CD4-positive, alpha-beta T cell (primary cell): ENCODE results near the gene SRMS. TPM values are rescaled to one million over a fixed set of nuclear protein-coding genes. Genes with fewer than 3 reads are reported as not detected.

Experiments used
- ATAC-seq: fragments of 200-7000 bp; cut with Tn5 transposase; one replicate; pipeline ENCODE4 v1.10.0; 2022; ENCODE audit warnings: mild to moderate bottlenecking; ENCODE audit not compliant: poor library complexity
- CTCF ChIA-PET: fragments of 350-600 bp; sonication (Branson Sonifier 250); formaldehyde crosslinking; loops from one replicate; lab custom pipeline; 2021; ENCODE audit warnings: antibody characterized with exemption, inconsistent platforms; lab: Charles Lee
- POLR2A ChIA-PET: fragments of 350-600 bp; sonication (Branson Sonifier 250); formaldehyde crosslinking; loops from one replicate; lab custom pipeline; 2021; ENCODE audit warnings: antibody characterized with exemption, inconsistent platforms; lab: Charles Lee
- DNase-seq, 14 experiments: peaks; one replicate each; pipeline ENCODE4 v3.0.0-alpha.2; 2013 to 2020; ENCODE audit warnings: mixed read lengths in 2 of 14
- H3K27ac ChIP-seq, 2 donors: one replicate each; pipeline versions ENCODE4 v1.5.1 to v1.7.0; 2013; ENCODE audit warnings: low read length in 2 of 2, low read depth in 1 of 2, mild to moderate bottlenecking in 1 of 2
- H3K27me3 ChIP-seq, 2 experiments: 1 replicate in 1 of 2; 2 replicates in 1 of 2; pipeline versions ENCODE4 v1.6.1 to v1.7.0; 2013; ENCODE audit warnings: low read length in 2 of 2, control low read depth in 1 of 2, mild to moderate bottlenecking in 1 of 2, moderate library complexity in 1 of 2; ENCODE audit not compliant: insufficient read depth in 2 of 2, control insufficient read depth in 1 of 2
- H3K36me3 ChIP-seq: one replicate; pipeline ENCODE4 v1.6.1; 2013; ENCODE audit warnings: low read length, control low read depth; ENCODE audit not compliant: insufficient read depth
- H3K4me1 ChIP-seq: one replicate; pipeline ENCODE4 v1.6.1; 2013; ENCODE audit warnings: low read length, control low read depth; ENCODE audit not compliant: insufficient read depth
- H3K4me3 ChIP-seq: one replicate; pipeline ENCODE4 v1.5.1; 2013; ENCODE audit warnings: mild to moderate bottlenecking, low read length, moderate library complexity
- H3K9me3 ChIP-seq, 2 experiments: 1 replicate in 1 of 2; 2 replicates in 1 of 2; pipeline versions ENCODE4 v1.6.1 to v1.7.0; 2013; ENCODE audit warnings: low read length in 2 of 2, mild to moderate bottlenecking in 2 of 2, control low read depth in 1 of 2, moderate library complexity in 1 of 2; ENCODE audit not compliant: control insufficient read depth in 1 of 2, insufficient read depth in 1 of 2
- H3K27ac Mint-ChIP-seq: one replicate; pipeline ENCODE4 v1.8.0; 2020; ENCODE audit warnings: mixed read lengths
- H3K27me3 Mint-ChIP-seq: one replicate; pipeline ENCODE4 v1.8.0; 2021; ENCODE audit warnings: mixed read lengths
- H3K36me3 Mint-ChIP-seq: one replicate; pipeline ENCODE4 v1.8.0; 2021; ENCODE audit warnings: low read depth, mixed read lengths
- H3K4me1 Mint-ChIP-seq: one replicate; pipeline ENCODE4 v1.8.0; 2021; ENCODE audit warnings: low read depth, mixed read lengths
- H3K4me3 Mint-ChIP-seq: one replicate; pipeline ENCODE4 v1.8.0; 2020; ENCODE audit warnings: mild to moderate bottlenecking, mixed read lengths
- H3K9me3 Mint-ChIP-seq: one replicate; pipeline ENCODE4 v1.8.0; 2020; ENCODE audit warnings: mixed read lengths
- intact Hi-C, 2 experiments: fragments of 100-400 bp; cut with DNase I in 1 of 2; cut with micrococcal nuclease in 1 of 2; formaldehyde crosslinking; loops; one replicate each; pipeline versions ENCODE4 v1.15.1 to v1.9.0; 2023 to 2025; cut with DNase I, micrococcal nuclease
- total RNA-seq, 174 experiments: library from RNA in 2 of 174; stranded (reverse) in 2 of 174; gene quantifications; one replicate each; pipeline ENCODE4 v1.2.3 and lab custom pipeline; 2021 to 2026
- TF ChIP-seq, protein P1 (sequence below): fragments of 200-600 bp; IDR thresholded peaks from one replicate; pipeline ENCODE4 v1.8.0; 2022; ENCODE audit warnings: antibody characterized with exemption, mild to moderate bottlenecking

SRMS gene
- total RNA-seq, 2 experiments from 2014 or later: not detected

DNA sequence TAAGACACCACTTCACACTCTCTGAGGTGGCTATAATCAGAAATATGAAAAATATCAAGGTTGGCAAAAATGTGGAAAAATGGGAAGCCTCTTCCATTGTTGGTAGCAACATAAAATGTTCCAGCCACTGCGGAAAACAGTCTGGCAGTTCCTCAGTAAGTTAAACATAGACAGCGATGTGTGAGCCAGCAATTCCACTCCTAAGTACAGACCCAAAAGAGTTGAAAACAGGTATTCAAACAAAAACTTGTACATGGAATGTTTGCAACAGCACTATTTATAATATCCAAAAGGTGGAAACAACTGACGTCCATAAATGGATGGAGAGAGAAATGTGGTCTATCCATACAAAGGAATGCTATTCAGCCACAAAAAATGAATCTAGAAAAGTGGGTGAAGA is 34.3 kb downstream of the SRMS start:
- ATAC-seq (no peak), DNase-seq (no peak)
- TF ChIP-seq, protein P1, sequence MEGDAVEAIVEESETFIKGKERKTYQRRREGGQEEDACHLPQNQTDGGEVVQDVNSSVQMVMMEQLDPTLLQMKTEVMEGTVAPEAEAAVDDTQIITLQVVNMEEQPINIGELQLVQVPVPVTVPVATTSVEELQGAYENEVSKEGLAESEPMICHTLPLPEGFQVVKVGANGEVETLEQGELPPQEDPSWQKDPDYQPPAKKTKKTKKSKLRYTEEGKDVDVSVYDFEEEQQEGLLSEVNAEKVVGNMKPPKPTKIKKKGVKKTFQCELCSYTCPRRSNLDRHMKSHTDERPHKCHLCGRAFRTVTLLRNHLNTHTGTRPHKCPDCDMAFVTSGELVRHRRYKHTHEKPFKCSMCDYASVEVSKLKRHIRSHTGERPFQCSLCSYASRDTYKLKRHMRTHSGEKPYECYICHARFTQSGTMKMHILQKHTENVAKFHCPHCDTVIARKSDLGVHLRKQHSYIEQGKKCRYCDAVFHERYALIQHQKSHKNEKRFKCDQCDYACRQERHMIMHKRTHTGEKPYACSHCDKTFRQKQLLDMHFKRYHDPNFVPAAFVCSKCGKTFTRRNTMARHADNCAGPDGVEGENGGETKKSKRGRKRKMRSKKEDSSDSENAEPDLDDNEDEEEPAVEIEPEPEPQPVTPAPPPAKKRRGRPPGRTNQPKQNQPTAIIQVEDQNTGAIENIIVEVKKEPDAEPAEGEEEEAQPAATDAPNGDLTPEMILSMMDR: no peak
- intact Hi-C loops: no loop called here
- H3K9me3 ChIP-seq: peaks cover 0 to 10% of the 10 kb centered on the region in 2 experiments
- Mint-ChIP-seq H3K36me3 (no peaks in the 10 kb centered on the region), H3K9me3 (peaks cover 4% of the 10 kb centered on the region), H3K27ac (no peak overlapping the region), H3K4me3 (no peak overlapping the region), H3K27me3 (peaks cover 42% of the 10 kb centered on the region), H3K4me1 (peaks cover 5% of the 10 kb centered on the region)
- CTCF ChIA-PET: no interaction called here
- POLR2A ChIA-PET: no interaction called here
- no peak overlapping the region for H3K27ac ChIP-seq
- H3K27me3 ChIP-seq: peaks cover 0 to 12% of the 10 kb centered on the region in 2 experiments
- H3K4me3 ChIP-seq: no peak overlapping the region
- H3K4me1 ChIP-seq: peaks cover 3% of the 10 kb centered on the region
- no peaks in the 10 kb centered on the region for H3K36me3 ChIP-seq

DNA sequence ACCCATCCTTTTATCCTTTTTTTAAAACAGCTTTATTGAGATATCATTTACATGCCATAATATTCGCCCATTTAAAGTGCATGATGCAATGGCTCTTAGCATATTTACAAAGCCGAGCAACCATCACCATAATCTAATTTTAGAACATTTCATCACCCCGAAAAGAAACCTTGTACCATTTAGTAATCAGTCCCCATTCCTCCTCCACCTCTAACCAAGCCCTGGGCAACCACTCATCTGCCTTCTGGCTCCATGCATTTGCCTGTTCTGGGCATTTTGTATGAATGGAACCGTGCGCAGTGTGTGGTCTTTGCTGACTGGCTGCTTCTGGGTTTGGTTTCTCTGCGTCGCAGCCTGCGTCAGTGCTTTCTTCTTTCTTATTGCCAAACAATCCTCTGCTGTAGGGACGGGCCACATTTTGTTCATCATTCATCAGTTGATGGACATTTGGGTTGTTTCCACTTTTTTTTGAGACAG is 38.4 kb downstream of the SRMS start:
- intact Hi-C loops: no loop called here
- Mint-ChIP-seq H3K4me3 (no peak overlapping the region), H3K9me3 (peaks cover 5% of the 10 kb centered on the region), H3K36me3 (no peaks in the 10 kb centered on the region), H3K27ac (no peak overlapping the region), H3K27me3 (peaks cover 56% of the 10 kb centered on the region), H3K4me1 (no peaks in the 10 kb centered on the region)
- H3K9me3 ChIP-seq: peaks cover 13 to 28% of the 10 kb centered on the region in 2 experiments
- ATAC-seq (no peak), DNase-seq (no peak)
- TF ChIP-seq, protein P1: no peak
- peaks cover 0 to 20% of the 10 kb centered on the region in 2 experiments for H3K27me3 ChIP-seq
- no peak overlapping the region for H3K27ac ChIP-seq
- no peaks in the 10 kb centered on the region for H3K36me3 ChIP-seq
- ChIA-PET POLR2A (interaction anchor here (1.0 kb wide), 1 partner anchor 12 kb away, joined by 3 read pairs; the partner anchor contains the start of gene PPDPF), CTCF (interaction anchor here (0.7 kb wide), 2 partner anchors 158 to 1015 kb away, joined by 3 read pairs; no protein-coding TSS in a partner anchor)
- H3K4me3 ChIP-seq: no peak overlapping the region
- peaks cover 6% of the 10 kb centered on the region for H3K4me1 ChIP-seq

DNA sequence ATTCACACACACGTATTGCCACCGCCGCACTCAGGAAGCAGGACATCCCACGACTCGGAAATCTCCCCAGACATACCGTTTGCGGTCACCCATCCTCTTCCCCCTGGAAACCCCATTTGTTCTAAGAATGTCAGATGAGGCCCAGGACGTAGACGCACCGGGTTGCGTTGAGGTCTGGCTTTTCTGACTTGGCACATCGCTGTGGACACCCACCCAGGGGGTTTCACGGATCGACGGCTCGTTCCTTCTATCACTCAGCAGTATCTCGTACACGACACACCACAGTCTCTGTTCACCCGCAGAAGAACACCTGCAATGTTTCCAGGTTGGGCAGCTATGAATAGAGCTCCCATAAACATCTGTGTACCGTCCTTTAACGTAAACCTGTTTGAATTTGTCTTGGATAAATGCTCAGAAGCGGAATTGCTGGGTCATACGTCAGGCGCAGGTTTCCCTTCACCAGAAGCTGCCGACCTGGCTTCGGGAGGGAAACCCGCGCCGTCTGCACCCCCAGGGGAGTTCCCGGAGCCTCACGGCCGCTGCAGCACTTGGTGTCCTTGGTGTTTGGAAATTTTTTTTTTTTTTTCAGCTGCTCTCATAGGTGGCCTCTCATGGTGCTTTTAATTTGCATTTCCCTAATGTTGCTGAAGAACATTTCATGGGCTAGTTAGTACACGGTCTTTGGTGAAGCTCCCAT is 39.3 kb downstream of the SRMS start:
- Mint-ChIP-seq H3K4me3 (no peak overlapping the region), H3K27me3 (peaks cover 58% of the 10 kb centered on the region), H3K36me3 (no peaks in the 10 kb centered on the region), H3K27ac (no peak overlapping the region), H3K9me3 (peaks cover 3% of the 10 kb centered on the region), H3K4me1 (no peaks in the 10 kb centered on the region)
- Histone ChIP-seq H3K9me3 (peaks cover 13 to 35% of the 10 kb centered on the region in 2 experiments), H3K4me3 (no peak overlapping the region), H3K27ac (no peak overlapping the region), H3K27me3 (peaks cover 0 to 22% of the 10 kb centered on the region in 2 experiments), H3K4me1 (peaks cover 6% of the 10 kb centered on the region), H3K36me3 (no peaks in the 10 kb centered on the region)
- ChIA-PET CTCF (interaction anchor here (0.7 to 1.2 kb wide), 2 partner anchors 11 to 84 kb away, joined by 3 read pairs; no protein-coding TSS in a partner anchor), POLR2A (no interaction called here)
- ATAC-seq (no peak), DNase-seq (peak in 1 of 14 experiments; percentile 58)
- TF ChIP-seq, protein P1: no peak
- intact Hi-C loops: no loop called here
